GM18526 (cell line): ENCODE data around the gene TNNI3K.

Experiments used
- POLR2A ChIP-seq: IDR thresholded peaks from 3 replicates; pipeline ENCODE4 v1.6.1; 2011; ENCODE audit not compliant: insufficient read length; ENCODE audit errors: extremely low read depth

TNNI3K gene

GRCh38 chr1:74512170-74512915 is 277.2 kb downstream of the TNNI3K start, which contains the start of gene LRRC53:
Gene LRRC53 (minus strand): TSS chr1:74512611. CDS start chr1:74483349, 29,262 bp downstream.
- no peak for TF ChIP-seq POLR2A

DNA sequence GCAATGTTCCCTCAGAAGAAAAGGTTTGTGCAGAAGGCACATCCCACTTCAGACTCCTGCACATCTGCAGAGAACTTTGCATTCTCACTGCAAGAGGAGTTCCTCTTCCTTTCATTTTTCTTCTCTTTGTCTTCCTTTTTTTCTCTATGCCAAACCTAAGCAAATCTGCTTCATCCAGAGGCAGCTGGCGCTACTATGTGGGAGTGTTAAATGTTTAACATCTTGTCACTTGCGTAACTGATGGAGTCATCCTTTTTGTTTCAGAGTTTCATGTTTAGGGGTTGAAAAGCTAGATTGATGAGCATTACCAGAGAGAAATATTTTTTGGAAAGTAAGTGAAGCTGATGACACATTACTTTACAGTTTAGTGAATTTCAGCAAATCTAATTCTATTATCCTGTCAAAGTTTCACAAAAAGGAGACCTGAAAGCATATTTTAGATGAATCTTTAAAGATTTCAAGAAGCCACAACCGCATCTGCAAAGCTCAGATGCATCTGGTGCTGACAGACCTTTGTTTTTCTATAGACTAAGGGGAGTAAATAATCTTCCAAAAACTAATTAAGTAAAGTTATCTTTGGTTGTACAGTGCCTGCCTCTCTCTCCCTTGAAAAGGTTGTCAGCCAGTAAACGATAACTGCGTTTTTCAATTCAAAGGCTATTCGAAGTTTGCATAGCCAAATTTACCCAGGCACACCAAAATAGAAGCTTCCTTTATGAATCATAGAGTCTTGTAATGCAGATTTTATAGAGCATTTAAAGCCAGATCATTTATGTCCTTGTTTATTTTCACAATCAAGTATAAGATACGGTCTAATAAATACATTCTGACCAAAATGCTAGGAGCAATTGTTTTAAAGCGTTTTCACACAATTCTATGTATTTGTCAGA is 278.5 kb downstream of the TNNI3K start:
- no peak for TF ChIP-seq POLR2A

- TF ChIP-seq POLR2A: no peak
Measured at GRCh38 chr1:74517599-74518051, 282.4 kb downstream of the TNNI3K start.

GRCh38 chr1:74522148-74522547 is 287.0 kb downstream of the TNNI3K start:
- TF ChIP-seq POLR2A: no peak

DNA sequence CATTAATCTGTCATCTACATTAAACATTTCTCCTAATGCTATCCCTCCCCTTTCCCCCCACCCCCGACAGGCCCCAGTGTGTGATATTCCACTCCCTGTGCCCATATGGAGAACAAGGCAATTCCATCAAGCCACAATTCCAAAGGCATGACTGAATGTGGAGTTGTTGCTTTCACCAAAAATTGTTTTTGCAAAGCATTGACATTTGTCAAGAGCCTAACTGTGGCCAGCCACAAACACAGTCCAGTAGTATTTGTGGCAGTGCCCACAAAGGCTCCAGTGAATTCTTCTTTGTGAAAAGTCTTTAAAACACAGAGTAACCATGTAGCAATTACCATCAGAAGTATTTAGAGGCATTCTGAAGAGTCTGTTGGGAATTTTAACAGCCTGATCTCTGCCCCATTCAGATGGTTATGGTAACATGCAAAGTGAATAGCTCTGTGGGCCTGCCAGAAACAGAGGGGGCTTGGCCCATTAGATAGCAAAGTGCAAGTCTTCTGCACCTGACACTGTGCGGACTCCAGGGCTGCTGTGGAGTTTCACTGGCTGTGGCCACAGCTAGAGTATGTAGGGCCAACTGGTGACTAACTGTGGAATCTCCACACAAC is 288.8 kb downstream of the TNNI3K start:
- TF ChIP-seq POLR2A: no peak

DNA sequence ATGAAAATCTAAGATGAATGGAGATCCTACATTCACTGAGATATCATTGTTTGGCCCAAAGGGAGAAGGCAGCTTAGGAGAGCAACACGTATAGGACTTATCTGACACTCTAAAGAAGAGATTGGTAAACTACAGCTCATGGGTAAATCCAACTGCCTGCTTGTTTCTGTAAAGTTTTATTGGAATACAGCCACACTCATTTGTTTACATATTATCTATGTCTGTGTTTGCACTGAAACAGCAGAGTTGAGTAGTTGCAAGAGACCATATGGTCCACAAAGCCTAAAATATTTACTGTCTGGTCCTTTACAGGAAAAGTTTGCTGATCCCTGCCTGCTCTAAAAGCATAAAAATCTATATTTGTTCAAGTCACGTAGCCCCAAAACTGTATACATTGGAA is 291.5 kb downstream of the TNNI3K start:
- TF ChIP-seq POLR2A: no peak

GRCh38 chr1:74528123-74528522 is 292.9 kb downstream of the TNNI3K start:
- no peak for TF ChIP-seq POLR2A

- TF ChIP-seq POLR2A: no peak
Measured at GRCh38 chr1:74530892-74531291, 295.7 kb downstream of the TNNI3K start.

- TF ChIP-seq POLR2A: no peak
Measured at GRCh38 chr1:74531796-74532195, 296.6 kb downstream of the TNNI3K start.

DNA sequence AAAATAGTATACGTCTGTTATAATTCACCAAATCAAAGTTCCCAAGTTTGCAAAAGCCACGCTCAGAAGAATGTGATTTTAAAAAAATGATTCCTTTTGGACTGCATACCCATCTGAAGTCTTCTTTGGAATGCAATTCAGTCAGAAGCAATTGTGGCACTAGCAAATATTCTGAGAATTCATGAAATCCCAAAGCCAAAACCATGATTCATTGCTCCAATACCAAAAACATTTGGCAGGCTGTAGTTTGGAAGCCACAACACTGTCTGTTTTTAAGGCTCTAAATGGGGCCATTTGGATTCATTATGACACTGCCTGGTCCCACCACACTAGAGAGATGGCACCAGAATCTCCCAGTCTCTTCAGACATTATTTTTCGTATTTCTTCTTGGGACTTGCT is 299.1 kb downstream of the TNNI3K start:
- TF ChIP-seq POLR2A: no peak

DNA sequence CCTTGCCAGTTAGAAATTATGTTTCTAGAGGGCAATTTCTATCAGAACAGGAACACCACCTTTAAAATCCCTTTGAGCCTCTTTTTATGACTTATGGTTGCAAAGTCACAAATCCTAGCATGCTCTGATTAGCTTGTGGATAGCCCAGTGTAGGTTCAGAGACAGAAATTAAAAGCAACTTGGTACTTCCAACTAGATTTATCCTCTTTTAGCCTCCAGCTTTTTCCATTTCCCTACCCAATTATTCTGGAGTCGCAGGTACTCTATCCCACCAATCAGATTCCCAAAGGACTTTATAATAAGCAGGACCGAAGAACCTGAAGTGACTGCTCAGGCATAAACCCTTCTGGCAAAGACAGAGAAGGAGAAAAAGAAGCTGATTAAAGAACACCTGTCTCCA is 310.6 kb downstream of the TNNI3K start:
- no peak for TF ChIP-seq POLR2A

DNA sequence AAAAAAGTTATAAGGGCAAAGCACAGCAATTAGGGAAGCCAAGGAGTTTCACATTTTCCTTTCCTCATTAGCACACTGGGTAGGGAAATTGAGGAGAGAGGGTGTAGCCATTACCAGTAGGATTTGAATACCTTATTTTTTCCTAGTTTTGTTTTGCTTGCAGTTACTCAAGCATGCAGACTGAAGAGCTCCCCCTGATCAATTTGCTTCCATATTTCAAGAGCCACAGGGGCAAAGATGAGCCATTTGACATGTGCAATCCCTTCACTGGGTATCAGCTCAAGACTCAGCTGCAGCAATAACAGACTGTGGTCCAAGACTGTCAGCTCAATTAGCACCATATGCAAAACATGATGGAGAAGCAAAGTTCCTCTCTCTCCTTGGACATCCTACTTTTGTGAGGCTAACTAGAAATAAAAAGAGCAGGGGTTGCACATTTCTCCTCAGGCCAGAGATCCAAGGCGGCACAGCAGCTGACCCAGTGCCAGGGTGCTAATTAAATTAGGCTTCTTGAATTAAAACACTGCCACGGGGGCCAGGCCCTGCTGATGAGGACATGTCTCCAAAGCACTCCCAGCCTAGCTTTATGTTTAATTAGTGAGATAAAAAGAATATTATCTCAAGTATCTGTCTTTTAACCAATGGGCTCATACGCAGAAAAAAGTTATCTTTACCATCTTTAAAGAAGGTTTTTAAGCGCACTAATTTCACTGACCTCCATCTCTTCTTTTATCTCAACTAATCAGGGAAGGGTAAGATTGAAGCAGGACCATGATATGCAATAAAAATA is 314.0 kb downstream of the TNNI3K start:
- no peak for TF ChIP-seq POLR2A

- no peak for TF ChIP-seq POLR2A
Measured at GRCh38 chr1:74549932-74550331, 314.7 kb downstream of the TNNI3K start.

DNA sequence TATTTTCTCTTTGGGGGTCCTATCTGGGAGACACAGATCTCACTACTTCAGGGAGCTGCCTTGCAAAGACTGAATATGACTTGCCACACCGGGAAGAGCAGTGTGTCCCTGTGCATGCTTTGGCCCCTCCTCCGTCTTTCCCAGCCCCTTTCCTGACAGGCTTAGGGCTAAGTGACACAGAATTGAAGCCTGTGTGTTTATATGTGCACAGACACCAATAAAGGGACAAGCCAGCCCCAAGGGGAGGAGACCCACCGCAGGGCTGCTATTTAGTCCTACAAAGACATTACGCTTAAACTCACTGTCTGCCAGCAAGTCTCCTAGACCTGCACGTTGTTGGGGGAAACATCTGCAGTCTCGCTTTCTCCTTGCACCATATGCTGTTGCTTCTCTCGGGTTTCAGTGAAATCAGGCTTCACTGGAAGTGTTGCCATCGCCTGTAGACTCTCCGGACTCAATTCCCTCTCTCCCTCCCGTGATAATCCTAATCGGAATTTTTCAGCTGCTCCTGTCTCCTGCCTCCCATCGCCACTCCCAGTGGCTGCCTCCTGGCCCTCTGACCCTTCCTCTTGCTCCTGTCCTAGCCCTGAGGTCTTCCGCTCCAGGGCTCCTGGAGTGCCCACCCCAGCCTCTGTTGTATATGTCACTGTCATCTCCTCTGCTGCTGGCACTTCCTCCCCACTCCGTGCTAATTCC is 335.8 kb downstream of the TNNI3K start:
- TF ChIP-seq POLR2A: no peak
